ENCODE data around the gene CCDC57. TPM values are rescaled to one million over a fixed set of nuclear protein-coding genes. Genes with fewer than 3 reads are reported as not detected.
A peak's percentile ranks its signal among the peaks of the same experiment; 100 is the strongest.

Gene CCDC57
- polyA plus RNA-seq, 3 donors, result 17.1 to 43.8 (median 20.1) TPM

DNA sequence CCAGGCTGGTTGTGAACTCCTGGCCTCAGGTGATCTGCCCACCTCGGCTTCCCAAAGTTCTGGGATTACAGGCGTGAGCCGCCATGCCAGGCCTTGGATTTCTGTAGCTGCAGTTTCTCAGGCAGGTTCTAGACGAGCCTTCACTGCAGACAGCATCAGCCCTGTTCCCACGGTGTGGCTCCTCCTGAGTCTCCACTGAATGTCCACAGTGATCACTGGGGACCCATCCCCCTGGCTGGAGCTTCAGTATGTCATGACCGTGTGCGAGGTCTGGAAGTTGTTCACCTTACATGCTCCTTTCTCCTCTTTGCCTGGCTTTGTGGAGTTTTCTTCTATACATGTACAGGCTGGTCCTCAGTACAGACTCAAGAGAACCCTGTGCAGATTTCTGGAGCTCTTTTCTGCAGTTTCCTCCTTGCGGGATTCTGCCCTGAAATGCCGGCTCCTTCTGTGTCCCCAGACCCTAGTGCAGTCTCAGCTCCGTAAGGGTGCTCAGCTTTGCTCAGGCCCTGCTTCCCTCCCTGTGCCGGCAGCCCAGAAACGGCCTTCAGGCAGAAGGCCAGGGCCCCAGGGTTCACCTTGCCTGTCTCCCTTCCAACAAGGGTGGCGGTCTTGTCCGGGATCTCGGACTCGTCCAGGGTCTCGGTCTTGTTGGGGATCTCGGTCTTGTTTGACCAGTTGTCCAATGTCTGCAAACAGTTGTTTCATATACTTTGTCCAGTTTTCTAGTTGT, 100.3 kb downstream of the CCDC57 start:
- H3K27me3 Mint-ChIP-seq (ENCODE audit: low read depth in 3 of 3), result peaks cover 0 to 3% (median 0%) of the 10 kb centered on the region in 3 donors
- H3K27ac Mint-ChIP-seq, result no peak overlapping the region
- no peak overlapping the region for H3K4me3 Mint-ChIP-seq
- TF ChIP-seq, protein P1, sequence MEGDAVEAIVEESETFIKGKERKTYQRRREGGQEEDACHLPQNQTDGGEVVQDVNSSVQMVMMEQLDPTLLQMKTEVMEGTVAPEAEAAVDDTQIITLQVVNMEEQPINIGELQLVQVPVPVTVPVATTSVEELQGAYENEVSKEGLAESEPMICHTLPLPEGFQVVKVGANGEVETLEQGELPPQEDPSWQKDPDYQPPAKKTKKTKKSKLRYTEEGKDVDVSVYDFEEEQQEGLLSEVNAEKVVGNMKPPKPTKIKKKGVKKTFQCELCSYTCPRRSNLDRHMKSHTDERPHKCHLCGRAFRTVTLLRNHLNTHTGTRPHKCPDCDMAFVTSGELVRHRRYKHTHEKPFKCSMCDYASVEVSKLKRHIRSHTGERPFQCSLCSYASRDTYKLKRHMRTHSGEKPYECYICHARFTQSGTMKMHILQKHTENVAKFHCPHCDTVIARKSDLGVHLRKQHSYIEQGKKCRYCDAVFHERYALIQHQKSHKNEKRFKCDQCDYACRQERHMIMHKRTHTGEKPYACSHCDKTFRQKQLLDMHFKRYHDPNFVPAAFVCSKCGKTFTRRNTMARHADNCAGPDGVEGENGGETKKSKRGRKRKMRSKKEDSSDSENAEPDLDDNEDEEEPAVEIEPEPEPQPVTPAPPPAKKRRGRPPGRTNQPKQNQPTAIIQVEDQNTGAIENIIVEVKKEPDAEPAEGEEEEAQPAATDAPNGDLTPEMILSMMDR (IDR thresholded peaks at IDR 0.05), result no peak
- intact Hi-C loops (cut with micrococcal nuclease), result no loop called here
- no peak overlapping the region for H3K27ac ChIP-seq (ENCODE audit: low read depth in 1 of 2, low read length in 2 of 2)
- 98% methylated on average over 18 of the region's 18 CpGs for WGBS (ENCODE audit: insufficient coverage)
- H3K4me3 ChIP-seq (replicated peaks in 1 of 3; ENCODE audit: low read depth in 2 of 3, low read length in 3 of 3), result no peak overlapping the region
- H3K9me3 Mint-ChIP-seq, result peaks cover 0 to 4% (median 0%) of the 10 kb centered on the region in 7 donors
- H3K9me3 ChIP-seq (replicated peaks in 1 of 2; ENCODE audit: control insufficient read depth in 1 of 2, insufficient read depth in 1 of 2, low read length in 2 of 2), result no peaks in the 10 kb centered on the region
- no peaks in the 10 kb centered on the region for H3K79me2 ChIP-seq (ENCODE audit: insufficient read depth, low read length)
- no peak for DNase-seq
- no peak overlapping the region for H2AFZ ChIP-seq (ENCODE audit: insufficient read depth, low read depth, low read length, poor library complexity, severe bottlenecking)
- no peaks in the 10 kb centered on the region for H3K36me3 ChIP-seq (replicated peaks in 1 of 2; ENCODE audit: control insufficient read depth in 1 of 2, insufficient read depth in 2 of 2, low read length in 2 of 2)
- peaks cover under 1 to 1% of the 10 kb centered on the region in 2 donors for H3K4me1 ChIP-seq (ENCODE audit: control insufficient read depth in 1 of 2, insufficient read depth in 2 of 2, low read length in 2 of 2)
- no peaks in the 10 kb centered on the region for H4K20me1 ChIP-seq (ENCODE audit: insufficient read depth, low read length)
- H3K27me3 ChIP-seq (ENCODE audit: control insufficient read depth in 2 of 2, insufficient read depth in 2 of 2, low read length in 2 of 2), result no peaks in the 10 kb centered on the region
- peaks cover 4 to 7% of the 10 kb centered on the region in 2 donors for H3K36me3 Mint-ChIP-seq
- H3K9ac ChIP-seq (ENCODE audit: insufficient read depth, low read length, poor library complexity, severe bottlenecking), result no peak overlapping the region
- no peak overlapping the region for H3K4me2 ChIP-seq (replicated peaks; ENCODE audit: extremely low read depth, low read length, poor library complexity, severe bottlenecking)
- peaks cover 3% of the 10 kb centered on the region for H3K4me1 Mint-ChIP-seq

DNA sequence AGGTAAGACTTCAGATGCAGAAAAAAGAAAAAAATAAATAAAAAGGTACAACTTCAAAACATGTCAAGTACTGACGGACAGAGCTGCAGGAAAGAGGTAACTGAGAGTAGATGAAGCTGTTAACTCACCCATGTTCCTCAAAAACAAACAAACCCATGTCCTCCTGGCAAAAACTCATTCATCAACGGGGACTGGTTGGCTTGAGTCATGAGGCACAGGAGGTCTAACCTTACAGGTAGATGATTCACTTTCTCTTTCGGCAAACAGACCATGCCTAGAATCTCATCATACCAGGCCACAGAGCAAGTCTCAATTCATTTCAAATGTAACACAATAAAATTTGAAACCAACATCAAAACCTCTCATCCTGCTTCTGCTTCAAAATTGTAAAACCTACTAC, 102.3 kb downstream of the CCDC57 start:
- Mint-ChIP-seq H3K9me3 (no peaks in the 10 kb centered on the region), H3K27me3 (ENCODE audit: low read depth in 3 of 3) (peaks cover 0 to 3% (median 0%) of the 10 kb centered on the region in 3 donors), H3K4me1 (peaks cover 23% of the 10 kb centered on the region), H3K4me3 (no peak overlapping the region), H3K36me3 (peaks cover 4 to 7% of the 10 kb centered on the region in 2 donors), H3K27ac (peak overlapping the region in 1 of 7 donors; percentile 46)
- Histone ChIP-seq H3K4me1 (ENCODE audit: control insufficient read depth in 1 of 2, insufficient read depth in 2 of 2, low read length in 2 of 2) (peaks cover 21 to 22% of the 10 kb centered on the region in 2 donors), H2AFZ (ENCODE audit: insufficient read depth, low read depth, low read length, poor library complexity, severe bottlenecking) (no peak overlapping the region), H3K9me3 (replicated peaks in 1 of 2; ENCODE audit: control insufficient read depth in 1 of 2, insufficient read depth in 1 of 2, low read length in 2 of 2) (no peaks in the 10 kb centered on the region), H3K27ac (ENCODE audit: low read depth in 1 of 2, low read length in 2 of 2) (no peak overlapping the region), H4K20me1 (ENCODE audit: insufficient read depth, low read length) (no peaks in the 10 kb centered on the region), H3K36me3 (replicated peaks in 1 of 2; ENCODE audit: control insufficient read depth in 1 of 2, insufficient read depth in 2 of 2, low read length in 2 of 2) (no peaks in the 10 kb centered on the region), H3K4me2 (replicated peaks; ENCODE audit: extremely low read depth, low read length, poor library complexity, severe bottlenecking) (no peak overlapping the region), H3K27me3 (ENCODE audit: control insufficient read depth in 2 of 2, insufficient read depth in 2 of 2, low read length in 2 of 2) (no peaks in the 10 kb centered on the region), H3K9ac (ENCODE audit: insufficient read depth, low read length, poor library complexity, severe bottlenecking) (no peak overlapping the region), H3K4me3 (replicated peaks in 1 of 3; ENCODE audit: low read depth in 2 of 3, low read length in 3 of 3) (no peak overlapping the region), H3K79me2 (ENCODE audit: insufficient read depth, low read length) (no peaks in the 10 kb centered on the region)
- TF ChIP-seq, protein P1 (IDR thresholded peaks at IDR 0.05), result no peak
- no peak for DNase-seq
- intact Hi-C loops (cut with micrococcal nuclease), result no loop called here
- WGBS (ENCODE audit: insufficient coverage), result 86% methylated on average over 2 of the region's 3 CpGs

All from CD14-positive monocyte (primary cell).